ENCODE measurements around the gene BUD13. TPM values are rescaled to one million over a fixed set of nuclear protein-coding genes. Genes with fewer than 3 reads are reported as not detected.

The BUD13 gene
- total RNA-seq, 3 donors from 2014 or later: 9.9 to 19.8 (median 15.1) TPM

- TF ChIP-seq CTCF (IDR thresholded peaks at IDR 0.05): no peak
- Histone ChIP-seq H3K27ac (no peak overlapping the region), H3K4me3 (no peak overlapping the region), H3K36me3 (no peaks in the 10 kb centered on the region), H3K27me3 (peaks cover 0 to 5% of the 10 kb centered on the region in 2 donors), H3K4me1 (no peaks in the 10 kb centered on the region), H3K9me3 (no peaks in the 10 kb centered on the region)
- intact Hi-C loops (cut with DNase I; ENCODE audit: low total_unique reads): no loop called here
- DNase-seq (ENCODE audit: low spot score in 2 of 2): no peak
Measured at GRCh38 chr11:116701297-116701801, 71.4 kb downstream of the BUD13 start.

- H3K36me3 ChIP-seq: no peaks in the 10 kb centered on the region
- H3K4me3 ChIP-seq: no peak overlapping the region
- no peak overlapping the region for H3K27ac ChIP-seq
- intact Hi-C loops (cut with DNase I; ENCODE audit: low total_unique reads): no loop called here
- DNase-seq (ENCODE audit: low spot score in 2 of 2): no peak
- H3K27me3 ChIP-seq: peaks cover 0 to 10% of the 10 kb centered on the region in 2 donors
- TF ChIP-seq POLR2AphosphoS5 (IDR thresholded peaks at IDR 0.05) (no peak), CTCF (IDR thresholded peaks at IDR 0.05) (no peak), POLR2A (IDR thresholded peaks at IDR 0.05) (no peak)
- no peaks in the 10 kb centered on the region for H3K9me3 ChIP-seq
- H3K4me1 ChIP-seq: no peaks in the 10 kb centered on the region
Measured at GRCh38 chr11:116700586-116701220, 72.1 kb downstream of the BUD13 start.

Other genes with a start within 250 kb of the BUD13 start
- gene ZPR1, start 15.0 kb upstream of the BUD13 start, total RNA-seq: 10 to 100 TPM; 29.4 to 38.7 (median 34.7) TPM
- gene APOA5, start 18.9 kb upstream of the BUD13 start, total RNA-seq: not detected
- gene APOA4, start 50.3 kb upstream of the BUD13 start, total RNA-seq: under 1 TPM in 1 of 3 donors, not detected in 2; 0.33 TPM
- not detected for gene APOC3, start 56.9 kb upstream of the BUD13 start, total RNA-seq
- gene APOA1, start 64.6 kb upstream of the BUD13 start, total RNA-seq: 1 to 10 TPM in 1 of 3 donors, under 1 TPM in 2; 0.33 to 1.5 (median 0.48) TPM

All from breast epithelium (tissue), 4 donors.